Thyroid gland (tissue), 4 donors: ENCODE measurements around the gene KCNIP4. TPM values are rescaled to one million over a fixed set of nuclear protein-coding genes. Genes with fewer than 3 reads are reported as not detected.

Source experiments
- DNase-seq, 2 donors: peaks; one replicate each; pipeline ENCODE4 v3.0.0-alpha.2; 2019
- H3K27ac ChIP-seq, 3 donors: fragments of 200-600 bp; sonication (generic); 1 replicate in 2 of 3; 2 replicates in 1 of 3; pipeline ENCODE4 v1.5.1; 2016 to 2019; ENCODE audit warnings: mild to moderate bottlenecking in 1 of 3, moderate library complexity in 1 of 3
- H3K27me3 ChIP-seq: fragments of 200-600 bp; sonication (generic); one replicate; pipeline ENCODE4 v1.5.1; 2019
- H3K36me3 ChIP-seq, 2 donors: fragments of 200-600 bp; sonication (generic); one replicate each; pipeline ENCODE4 v1.5.1; 2016 to 2019
- H3K4me1 ChIP-seq, 2 donors: fragments of 200-600 bp; sonication (generic); one replicate each; pipeline ENCODE4 v1.5.1; 2017 to 2019
- H3K4me3 ChIP-seq, 3 donors: fragments of 200-600 bp; sonication (generic); replicated peaks in 1 of 3; 1 replicate in 2 of 3; 2 replicates in 1 of 3; pipeline ENCODE4 v1.5.1; 2016; ENCODE audit warnings: mild to moderate bottlenecking in 1 of 3
- H3K9me3 ChIP-seq: fragments of 200-600 bp; sonication (generic); one replicate; pipeline ENCODE4 v1.5.1; 2017
- CTCF ChIP-seq, 6 experiments: fragments of 200-600 bp in 3 of 6; fragments of 450-650 bp in 3 of 6; sonication (generic) in 3 of 6; IDR thresholded peaks; one replicate each; pipeline ENCODE4 v1.5.1; 2016 to 2019; ENCODE audit warnings: antibody characterized with exemption in 6 of 6, mild to moderate bottlenecking in 2 of 6, inconsistent platforms in 1 of 6, moderate library complexity in 1 of 6
- POLR2A ChIP-seq, 2 donors: fragments of 450-650 bp; IDR thresholded peaks; one replicate each; pipeline ENCODE4 v1.6.1; 2017; ENCODE audit warnings: antibody characterized with exemption in 2 of 2, mild to moderate bottlenecking in 2 of 2, moderate library complexity in 1 of 2
- WGBS, 2 donors: methylation state at CpG; one replicate each; pipeline ENCODE4 v1.1.5; 2017; 5-methylcytosine and 5-hydroxymethylcytosine counted together
- intact Hi-C: fragments of 100-400 bp; cut with DNase I; formaldehyde crosslinking; loops from one replicate; pipeline ENCODE4 v1.15.1; 2023
- total RNA-seq, 4 donors: library from RNA; depleted of rRNA; stranded (reverse); fragments of >200 nt; gene quantifications; one replicate each; pipeline ENCODE4 v1.2.3, GENCODE V29; 2016

Gene KCNIP4
- total RNA-seq, 4 donors from 2014 or later: 2.0 to 6.6 (median 4.4) TPM

- no peaks in the 10 kb centered on the region for H3K27me3 ChIP-seq
- TF ChIP-seq POLR2A (IDR thresholded peaks at IDR 0.05) (no peak), CTCF (IDR thresholded peaks at IDR 0.05) (no peak)
- no peaks in the 10 kb centered on the region for H3K9me3 ChIP-seq
- H3K36me3 ChIP-seq: no peaks in the 10 kb centered on the region
- H3K4me3 ChIP-seq: no peak overlapping the region
- DNase-seq: no peak
- no peak overlapping the region for H3K27ac ChIP-seq
- intact Hi-C loops: no loop called here
- H3K4me1 ChIP-seq: no peaks in the 10 kb centered on the region
- 86 to 88% methylated on average over 3 of the region's 3 CpGs for whole genome bisulfite sequencing, 2 donors
Observed at GRCh38 chr4:21380861-21381260, 567.7 kb downstream of the KCNIP4 start.

- no peak for DNase-seq
- WGBS, 2 donors: 81 to 86% methylated on average over 2 of the region's 2 CpGs
- no peak overlapping the region for H3K27ac ChIP-seq
- no peaks in the 10 kb centered on the region for H3K4me1 ChIP-seq
- TF ChIP-seq CTCF (IDR thresholded peaks at IDR 0.05) (no peak), POLR2A (IDR thresholded peaks at IDR 0.05) (no peak)
- intact Hi-C loops: no loop called here
- no peaks in the 10 kb centered on the region for H3K36me3 ChIP-seq
- no peaks in the 10 kb centered on the region for H3K9me3 ChIP-seq
- H3K27me3 ChIP-seq: no peaks in the 10 kb centered on the region
- H3K4me3 ChIP-seq: no peak overlapping the region
Observed at GRCh38 chr4:21377046-21377445, 571.5 kb downstream of the KCNIP4 start.

- no peak overlapping the region for H3K4me3 ChIP-seq
- no peaks in the 10 kb centered on the region for H3K9me3 ChIP-seq
- DNase-seq: no peak
- WGBS, 2 donors: 87% methylated on average over 3 of the region's 3 CpGs
- H3K36me3 ChIP-seq: no peaks in the 10 kb centered on the region
- TF ChIP-seq POLR2A (IDR thresholded peaks at IDR 0.05): no peak
- H3K4me1 ChIP-seq: no peaks in the 10 kb centered on the region
- H3K27me3 ChIP-seq: no peaks in the 10 kb centered on the region
- no peak overlapping the region for H3K27ac ChIP-seq
- intact Hi-C loops: no loop called here
Observed at GRCh38 chr4:21376176-21376575, 572.4 kb downstream of the KCNIP4 start.

GRCh38 chr4:21374641-21375368, 573.8 kb downstream of the KCNIP4 start:
- Histone ChIP-seq H3K9me3 (no peaks in the 10 kb centered on the region), H3K27ac (no peak overlapping the region), H3K4me1 (no peaks in the 10 kb centered on the region), H3K27me3 (no peaks in the 10 kb centered on the region), H3K4me3 (no peak overlapping the region), H3K36me3 (no peaks in the 10 kb centered on the region)
- WGBS, 2 donors: 85 to 86% methylated on average over 2 of the region's 2 CpGs
- no peak for TF ChIP-seq POLR2A (IDR thresholded peaks at IDR 0.05)
- TF ChIP-seq CTCF (IDR thresholded peaks at IDR 0.05): no peak
- no peak for DNase-seq
- intact Hi-C loops: no loop called here

- intact Hi-C loops: no loop called here
- DNase-seq: no peak
- no peaks in the 10 kb centered on the region for H3K9me3 ChIP-seq
- H3K4me1 ChIP-seq: peaks cover 0 to 5% of the 10 kb centered on the region in 2 donors
- no peak overlapping the region for H3K4me3 ChIP-seq
- no peak for TF ChIP-seq CTCF (IDR thresholded peaks at IDR 0.05)
- TF ChIP-seq POLR2A (IDR thresholded peaks at IDR 0.05): no peak
- H3K27me3 ChIP-seq: no peaks in the 10 kb centered on the region
- H3K36me3 ChIP-seq: no peaks in the 10 kb centered on the region
- H3K27ac ChIP-seq: no peak overlapping the region
- 50 to 68% methylated on average over 2 of the region's 2 CpGs for WGBS, 2 donors
Observed at GRCh38 chr4:21367567-21367966, 581.0 kb downstream of the KCNIP4 start.
